Adrenal gland (tissue), 5 donors: Measurements from ENCODE around the gene NIPAL4.

Source experiments
- POLR2A ChIP-seq, 2 donors: fragments of 450-650 bp; IDR thresholded peaks; one replicate each; pipeline ENCODE4 v1.6.1; 2017; ENCODE audit warnings: antibody characterized with exemption in 2 of 2, mild to moderate bottlenecking in 2 of 2, moderate library complexity in 1 of 2
- TF ChIP-seq, protein P1 (sequence below), 6 experiments: fragments of 450-650 bp in 4 of 6; fragments of 200-600 bp in 2 of 6; sonication (generic) in 1 of 6; IDR thresholded peaks; 1 replicate in 5 of 6; 2 replicates in 1 of 6; pipeline versions ENCODE4 v1.5.1 to v1.8.0; 2016 to 2021; ENCODE audit warnings: antibody characterized with exemption in 6 of 6, mild to moderate bottlenecking in 2 of 6, moderate library complexity in 1 of 6
- donor health status: DM: no; HTN: no; CAD: no.

DNA sequence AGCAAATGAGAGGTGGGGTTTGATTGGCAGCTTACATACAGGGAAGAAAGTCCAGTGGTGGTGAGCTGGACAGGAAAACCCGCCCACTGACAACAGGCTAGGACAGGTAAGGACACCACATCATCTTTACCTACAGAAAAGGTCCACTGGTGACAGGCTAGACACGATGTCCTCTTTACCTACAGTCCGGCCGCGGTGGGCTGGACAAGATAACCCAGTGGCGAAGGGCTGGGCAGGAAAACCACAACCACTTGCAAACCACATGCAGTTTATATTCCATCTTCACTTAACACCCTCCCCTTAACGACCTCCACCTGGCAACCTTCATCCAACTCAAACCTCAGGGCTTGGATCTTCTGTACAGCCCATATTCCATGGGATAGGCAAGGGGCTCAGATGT, 5.0 kb upstream of the NIPAL4 start:
- TF ChIP-seq, protein P1, sequence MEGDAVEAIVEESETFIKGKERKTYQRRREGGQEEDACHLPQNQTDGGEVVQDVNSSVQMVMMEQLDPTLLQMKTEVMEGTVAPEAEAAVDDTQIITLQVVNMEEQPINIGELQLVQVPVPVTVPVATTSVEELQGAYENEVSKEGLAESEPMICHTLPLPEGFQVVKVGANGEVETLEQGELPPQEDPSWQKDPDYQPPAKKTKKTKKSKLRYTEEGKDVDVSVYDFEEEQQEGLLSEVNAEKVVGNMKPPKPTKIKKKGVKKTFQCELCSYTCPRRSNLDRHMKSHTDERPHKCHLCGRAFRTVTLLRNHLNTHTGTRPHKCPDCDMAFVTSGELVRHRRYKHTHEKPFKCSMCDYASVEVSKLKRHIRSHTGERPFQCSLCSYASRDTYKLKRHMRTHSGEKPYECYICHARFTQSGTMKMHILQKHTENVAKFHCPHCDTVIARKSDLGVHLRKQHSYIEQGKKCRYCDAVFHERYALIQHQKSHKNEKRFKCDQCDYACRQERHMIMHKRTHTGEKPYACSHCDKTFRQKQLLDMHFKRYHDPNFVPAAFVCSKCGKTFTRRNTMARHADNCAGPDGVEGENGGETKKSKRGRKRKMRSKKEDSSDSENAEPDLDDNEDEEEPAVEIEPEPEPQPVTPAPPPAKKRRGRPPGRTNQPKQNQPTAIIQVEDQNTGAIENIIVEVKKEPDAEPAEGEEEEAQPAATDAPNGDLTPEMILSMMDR (IDR thresholded peaks at IDR 0.05), result no peak
- TF ChIP-seq POLR2A (IDR thresholded peaks at IDR 0.05), result no peak
